Neural cell (in vitro differentiated cells): ENCODE data around the gene C16orf96.
"Not testable (repeated sequence)": the region's sequence is repeated elsewhere in the genome, so short reads cannot be mapped to it uniquely, and the experiment has no call there.

ENCODE experiments used
- CTCF ChIP-seq: fragments of 450-650 bp; IDR thresholded peaks from 2 replicates; pipeline ENCODE4 v1.5.1; 2014; ENCODE audit warnings: antibody characterized with exemption, mild to moderate bottlenecking, moderate library complexity; ENCODE audit not compliant: poor library complexity, severe bottlenecking
- EP300 ChIP-seq: fragments of 450-650 bp; conservative IDR thresholded peaks from 2 replicates; pipeline ENCODE4 v1.6.1; 2014; ENCODE audit warnings: antibody characterized with exemption, mild to moderate bottlenecking, moderate library complexity; ENCODE audit not compliant: poor library complexity, severe bottlenecking
- EZH2 ChIP-seq: fragments of 200-600, 300-800 bp; shearing (Covaris generic), sonication (generic); IDR thresholded peaks from 2 replicates; pipeline ENCODE4 v1.6.1; 2014; ENCODE audit warnings: antibody characterized with exemption, low read length, borderline replicate concordance, mild to moderate bottlenecking; ENCODE audit not compliant: insufficient read depth, poor library complexity, severe bottlenecking
- MXI1 ChIP-seq: fragments of 450-650 bp; conservative IDR thresholded peaks from 2 replicates; pipeline ENCODE4 v1.6.1; 2014; ENCODE audit warnings: antibody characterized with exemption, mild to moderate bottlenecking; ENCODE audit not compliant: poor library complexity, severe bottlenecking
- POLR2AphosphoS5 ChIP-seq: IDR thresholded peaks from 2 replicates; pipeline ENCODE4 v1.6.1; 2012
- RAD21 ChIP-seq: fragments of 450-650 bp; conservative IDR thresholded peaks from 2 replicates; pipeline ENCODE4 v1.6.1; 2014; ENCODE audit warnings: antibody characterized with exemption, mild to moderate bottlenecking, moderate library complexity
- REST ChIP-seq: IDR thresholded peaks from 2 replicates; pipeline ENCODE4 v1.6.1; 2012; ENCODE audit warnings: borderline replicate concordance
- SMC3 ChIP-seq: fragments of 450-650 bp; conservative IDR thresholded peaks from 2 replicates; pipeline ENCODE4 v1.6.1; 2014; ENCODE audit warnings: antibody characterized with exemption, mild to moderate bottlenecking, moderate library complexity; ENCODE audit not compliant: poor library complexity
- TAF1 ChIP-seq: IDR thresholded peaks from 2 replicates; pipeline ENCODE4 v1.6.1; 2012; ENCODE audit warnings: low read depth

GRCh38 chr16:4573926-4574325 is 17.8 kb downstream of the C16orf96 start:
- not testable (repeated sequence) for TF ChIP-seq SMC3, POLR2AphosphoS5, CTCF, EP300, REST, TAF1, EZH2, RAD21, MXI1
